Left renal cortex interstitium (tissue), 4 donors: Measurements from ENCODE around the gene CUTA. TPM values are rescaled to one million over a fixed set of nuclear protein-coding genes. Genes with fewer than 3 reads are reported as not detected.

Experiments used
- DNase-seq, 4 donors: peaks; one replicate each; pipeline ENCODE4 v3.0.0-alpha.2; 2013; ENCODE audit warnings: low read depth in 4 of 4, low spot score in 2 of 4, missing footprints in 1 of 4
- polyA plus RNA-seq, 4 donors: library from polyadenylated mRNA; unstranded; fragments of 120-200 nt; gene quantifications; one replicate each; pipeline ENCODE4 v1.2.1, GENCODE V29; 2013; ENCODE audit not compliant: insufficient read length in 4 of 4

Gene CUTA
- polyA plus RNA-seq, 4 donors: 218 to 288 (median 238) TPM

GRCh38 chr6:33439956-33440648, 22.2 kb upstream of the CUTA start:
- DNase-seq: no peak

- DNase-seq: no peak
Measured at GRCh38 chr6:33438978-33439594, 21.2 kb upstream of the CUTA start.

GRCh38 chr6:33437666-33438065, 19.8 kb upstream of the CUTA start:
- DNase-seq: no peak

GRCh38 chr6:33434961-33435360, 17.1 kb upstream of the CUTA start:
- DNase-seq: no peak

- DNase-seq: no peak
Measured at GRCh38 chr6:33433544-33434191, 15.8 kb upstream of the CUTA start.

GRCh38 chr6:33433001-33433543, 15.2 kb upstream of the CUTA start:
- no peak for DNase-seq

GRCh38 chr6:33432546-33432945, 14.6 kb upstream of the CUTA start:
- no peak for DNase-seq

GRCh38 chr6:33431880-33432541, 14.1 kb upstream of the CUTA start:
- no peak for DNase-seq

- no peak for DNase-seq
Measured at GRCh38 chr6:33430991-33431879, 13.3 kb upstream of the CUTA start.

GRCh38 chr6:33430334-33430733, 12.4 kb upstream of the CUTA start:
- DNase-seq: no peak

GRCh38 chr6:33429750-33430052, 11.8 kb upstream of the CUTA start:
- no peak for DNase-seq

- no peak for DNase-seq
Measured at GRCh38 chr6:33428966-33429749, 11.3 kb upstream of the CUTA start.

GRCh38 chr6:33428224-33428965, 10.5 kb upstream of the CUTA start:
- DNase-seq: no peak

GRCh38 chr6:33427585-33428223, 9.8 kb upstream of the CUTA start:
- no peak for DNase-seq

GRCh38 chr6:33426590-33427511, 8.9 kb upstream of the CUTA start:
- no peak for DNase-seq

- peak in 1 of 4 donors; percentile 75 for DNase-seq
Measured at GRCh38 chr6:33425668-33426577, 8.0 kb upstream of the CUTA start.
